Stimulated activated CD8-positive, alpha-beta memory T cell treated with anti-CD3 and anti-CD28 coated beads, Interleukin-4, amount 100 ng/mL, for 1 hour (primary cell): ENCODE data around the gene SEC24A.
A peak's percentile ranks its signal among the peaks of the same experiment; 100 is the strongest.
"Not testable (repeated sequence)": the region's sequence is repeated elsewhere in the genome, so short reads cannot be mapped to it uniquely, and the experiment has no call there.

ENCODE experiments used
- DNase-seq, 2 donors: peaks; one replicate each; pipeline ENCODE4 v3.0.0-alpha.2; 2020; ENCODE audit warnings: low read depth in 2 of 2, low spot score in 1 of 2

The SEC24A gene

DNA sequence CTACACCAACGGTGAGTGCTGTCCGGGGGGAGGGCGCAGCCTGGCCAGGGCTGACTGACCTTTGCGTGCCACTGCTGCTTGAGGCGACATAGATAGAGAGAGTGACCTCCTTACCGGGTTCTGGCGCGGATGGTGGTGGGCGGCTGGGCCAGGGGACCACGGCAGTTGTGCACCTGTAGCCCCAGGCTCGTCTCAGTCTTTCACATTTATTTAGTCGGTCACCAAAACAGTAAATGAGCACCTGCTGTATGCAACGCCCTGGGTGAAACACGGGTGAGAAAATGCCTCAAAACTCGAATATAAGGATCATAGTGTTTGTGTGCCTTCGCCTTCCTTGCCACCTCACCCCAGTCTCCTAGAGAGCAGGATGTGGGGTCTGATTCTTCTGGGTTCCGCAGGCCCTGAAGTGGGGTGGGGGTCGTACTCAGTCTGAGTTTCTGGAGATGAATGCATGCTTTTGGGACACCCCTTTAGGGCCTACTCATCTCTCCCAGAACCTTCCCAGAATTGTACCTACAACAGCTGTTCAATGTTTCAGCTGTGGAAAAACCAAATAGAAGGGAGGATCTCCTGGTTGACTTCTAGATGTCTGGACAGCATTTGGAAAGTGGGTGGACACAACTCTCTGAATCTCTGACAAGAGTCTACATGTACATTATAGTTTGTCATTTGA, 714 bp downstream of the SEC24A start:
- DNase-seq, result no peak

GRCh38 chr5:134650660-134651059, 2.1 kb downstream of the SEC24A start:
- DNase-seq, result not testable (repeated sequence)

- no peak for DNase-seq
Observed at GRCh38 chr5:134651531-134651930, 2.9 kb downstream of the SEC24A start.

DNA sequence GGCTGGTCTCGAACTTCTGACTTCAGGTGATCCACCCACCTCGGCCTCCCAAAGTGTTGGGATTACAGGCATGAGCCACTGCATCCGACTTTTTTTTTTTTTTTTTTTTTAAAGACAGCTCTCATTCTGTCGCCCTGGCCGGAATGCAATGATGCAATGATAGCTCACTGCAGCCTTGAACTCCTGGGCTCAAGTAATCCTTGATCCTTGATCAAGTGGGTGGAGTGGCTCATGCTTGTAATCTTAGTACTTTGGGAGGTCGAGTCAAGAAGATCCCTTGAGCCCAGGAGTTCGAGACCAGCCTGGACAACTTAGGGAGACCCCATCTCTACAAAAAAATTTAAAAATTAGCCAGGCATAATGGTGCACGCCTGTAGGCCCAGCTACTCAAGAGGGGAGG, 8.1 kb downstream of the SEC24A start:
- no peak for DNase-seq

GRCh38 chr5:134659456-134659855, 10.9 kb downstream of the SEC24A start:
- DNase-seq, result no peak

- DNase-seq, result no peak
Observed at GRCh38 chr5:134659922-134660321, 11.3 kb downstream of the SEC24A start.

DNA sequence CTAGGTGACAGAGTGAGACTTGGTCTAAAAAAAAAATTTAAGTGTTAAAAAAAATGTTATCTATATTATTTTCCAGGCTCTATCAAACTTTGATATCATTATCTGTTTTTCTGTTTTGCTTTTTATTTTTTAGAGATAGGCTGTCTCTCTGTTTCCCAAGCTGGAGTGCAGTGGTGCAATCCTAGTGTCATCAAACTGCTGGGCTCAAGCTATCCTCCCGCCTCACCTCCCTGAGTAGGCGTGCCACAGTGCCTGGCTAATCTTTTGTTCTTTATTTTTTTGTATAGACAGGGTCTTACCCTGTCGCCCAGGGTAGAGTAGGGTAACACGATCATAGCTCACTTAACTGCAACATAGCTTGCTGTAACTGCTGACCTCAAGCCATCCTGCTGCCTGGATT, 14.4 kb downstream of the SEC24A start:
- DNase-seq, result no peak

GRCh38 chr5:134664448-134664847, 15.9 kb downstream of the SEC24A start:
- no peak for DNase-seq

DNA sequence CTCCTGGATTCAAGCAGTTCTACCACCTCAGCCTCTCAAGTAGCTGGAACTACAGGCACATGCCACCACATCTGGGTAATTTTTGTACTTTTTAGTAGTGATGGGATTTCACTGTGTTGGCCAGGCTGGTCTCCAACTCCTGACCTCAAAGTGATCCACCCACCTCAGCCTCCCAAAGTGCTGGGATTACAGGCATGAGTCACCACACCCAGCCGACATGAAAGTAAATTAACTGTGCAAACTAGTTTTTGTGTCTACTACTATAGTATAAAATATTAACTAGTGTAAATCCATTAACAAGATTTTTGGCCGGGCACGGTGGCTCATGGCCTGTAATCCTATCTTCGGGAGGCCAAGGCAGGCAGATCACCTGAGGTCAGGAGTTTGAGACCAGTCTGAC, 25.0 kb downstream of the SEC24A start:
- DNase-seq, result not testable (repeated sequence)

- not testable (repeated sequence) for DNase-seq
Observed at GRCh38 chr5:134677357-134677756, 28.8 kb downstream of the SEC24A start.

GRCh38 chr5:134690144-134690543, 41.6 kb downstream of the SEC24A start:
- not testable (repeated sequence) for DNase-seq

DNA sequence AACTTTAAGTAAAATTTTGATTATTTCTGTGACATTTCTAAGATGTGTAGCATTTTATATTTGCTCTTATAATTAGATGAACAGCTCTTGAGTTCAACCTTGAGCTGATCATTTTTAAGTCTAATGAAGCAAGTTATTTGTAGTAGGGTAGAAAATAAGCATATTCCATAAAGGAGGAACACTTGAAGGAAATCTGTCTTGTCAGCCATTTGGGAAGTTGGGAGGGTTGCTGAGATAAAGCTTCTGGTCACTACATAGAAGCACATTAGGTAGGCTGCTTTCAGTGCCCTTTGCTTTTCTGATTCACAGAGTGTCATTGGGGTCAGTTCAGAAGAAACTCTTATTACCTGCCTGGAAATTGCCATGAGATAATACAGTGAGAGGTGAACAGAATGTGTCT, 44.1 kb downstream of the SEC24A start:
- DNase-seq, result no peak

DNA sequence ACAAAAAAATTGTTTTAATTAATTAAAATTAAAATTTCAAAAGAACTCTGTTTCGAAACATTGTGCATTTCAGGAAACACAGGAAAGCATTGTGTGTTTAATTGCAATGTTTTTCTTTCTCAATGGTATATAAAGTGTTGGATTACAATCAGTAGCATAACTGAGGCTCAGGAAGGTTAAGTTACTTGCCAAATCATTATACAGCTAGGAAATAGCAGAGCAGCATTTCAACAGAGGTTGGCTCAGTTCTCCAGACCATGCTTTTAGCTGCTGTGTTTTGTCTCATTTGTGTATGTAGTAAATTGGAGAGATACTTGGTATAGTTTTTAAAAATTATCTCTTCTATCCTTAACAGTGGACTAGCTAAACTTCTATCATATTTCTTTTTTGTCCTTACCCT, 59.7 kb downstream of the SEC24A start:
- DNase-seq, result no peak

GRCh38 chr5:134714120-134714519, 65.5 kb downstream of the SEC24A start:
- no peak for DNase-seq

DNA sequence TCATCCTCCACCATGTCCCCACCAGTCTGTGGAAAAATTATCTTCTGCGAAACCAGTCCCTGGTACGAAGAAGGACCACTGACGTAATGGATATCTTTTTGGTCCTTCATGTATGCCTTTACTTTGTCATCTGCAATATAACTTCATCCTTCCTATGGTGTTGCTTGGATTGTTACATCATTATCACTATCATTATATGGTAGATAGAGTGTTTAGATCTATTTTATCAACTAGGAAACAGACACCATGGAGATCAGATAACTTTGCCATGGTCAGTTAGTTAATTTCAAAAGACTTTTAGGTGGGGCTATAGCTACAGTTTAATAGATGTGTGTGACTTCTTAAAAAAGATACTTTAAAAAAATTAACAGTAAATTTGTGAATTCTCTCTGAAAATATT, 66.0 kb downstream of the SEC24A start:
- DNase-seq, result no peak

DNA sequence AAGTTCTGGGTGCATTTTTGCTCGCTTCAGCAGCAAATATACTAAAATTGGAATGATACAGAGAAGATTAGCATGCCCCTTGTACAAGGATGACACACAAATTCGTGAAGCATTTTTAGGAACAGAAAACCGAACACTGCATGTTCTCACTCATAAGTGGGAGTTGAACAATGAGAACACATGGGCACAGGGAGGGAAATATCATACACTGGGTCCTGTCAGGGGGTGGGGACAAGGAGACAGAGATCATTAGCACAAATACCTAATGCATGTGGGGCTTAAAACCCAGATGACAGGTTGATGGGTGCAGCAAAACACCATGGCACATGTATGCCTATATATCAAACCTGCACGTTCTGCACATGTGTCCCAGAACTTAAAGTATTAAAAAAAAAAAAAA, 66.9 kb downstream of the SEC24A start:
- DNase-seq, result not testable (repeated sequence)

DNA sequence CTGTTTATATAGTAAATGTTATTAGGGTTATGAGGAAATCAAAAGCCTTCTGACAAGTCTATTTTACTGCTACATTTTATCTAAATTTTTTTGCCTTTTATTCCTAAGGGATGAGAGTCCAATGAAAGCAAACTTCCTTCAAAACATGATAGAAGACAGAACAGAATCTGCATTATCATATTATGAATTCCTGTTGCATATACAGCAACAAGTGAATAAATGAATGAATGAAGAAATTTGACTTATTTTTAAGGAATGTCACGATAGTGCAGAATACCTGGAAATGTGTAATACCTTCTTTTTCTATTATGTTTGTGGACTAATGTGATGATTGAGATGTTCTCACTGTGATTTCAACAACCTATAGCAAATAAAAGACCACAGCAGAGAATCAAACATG, 76.3 kb downstream of the SEC24A start:
- no peak for DNase-seq

- no peak for DNase-seq
Observed at GRCh38 chr5:134732819-134733218, 84.2 kb downstream of the SEC24A start.

- no peak for DNase-seq
Observed at GRCh38 chr5:134735243-134735642, 86.7 kb downstream of the SEC24A start.

DNA sequence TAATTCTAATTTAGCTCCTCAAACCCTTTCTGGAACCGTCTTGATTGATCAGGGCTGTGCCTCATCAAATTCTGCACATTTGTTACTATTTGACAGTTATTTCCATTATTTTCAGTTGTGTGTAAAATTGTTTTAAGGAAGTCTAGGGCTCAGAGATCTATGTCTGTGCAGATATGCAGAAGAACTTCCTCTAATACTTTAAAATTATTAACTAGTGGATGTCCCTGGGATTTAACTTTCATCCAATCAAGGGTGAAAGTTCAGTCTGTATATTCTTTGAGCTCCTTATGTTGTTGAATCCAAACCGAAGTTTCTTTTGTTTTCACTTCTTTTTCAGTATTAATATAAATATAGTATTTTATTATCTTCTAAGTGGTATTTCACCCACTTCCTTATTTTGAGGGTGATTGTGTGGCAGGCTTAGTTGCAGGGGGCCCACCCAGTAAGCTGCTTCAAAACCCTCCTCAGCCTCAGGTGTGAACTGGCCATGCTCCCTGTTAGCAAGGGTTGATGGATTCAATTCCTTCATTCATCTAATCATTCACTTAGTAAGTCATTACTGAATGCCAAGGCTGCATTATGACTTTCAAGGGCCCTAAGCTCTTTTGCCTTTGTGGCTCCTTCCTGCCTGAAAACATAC, 87.7 kb downstream of the SEC24A start:
- DNase-seq, result no peak

GRCh38 chr5:134738133-134738962, 89.8 kb downstream of the SEC24A start, which contains the start of gene CAMLG:
Gene CAMLG (plus strand): TSS chr5:134738548. CDS start chr5:134738621, 73 bp downstream.
- peak; percentile 89 to 94 for DNase-seq
